HAP-1 (cell line): ENCODE results near the gene IL13.

Experiments used
- DNase-seq, 2 experiments: peaks; one replicate each; pipeline ENCODE4 v3.0.0-alpha.2; 2016 to 2020; ENCODE audit warnings: low spot score in 2 of 2
- H3K27me3 ChIP-seq: fragments of 250-450 bp; sonication (Bioruptor Pico); 2 replicates; pipeline ENCODE4 v1.5.1; 2020; ENCODE audit warnings: low read depth, mild to moderate bottlenecking, moderate library complexity
- H3K36me3 ChIP-seq: fragments of 250-450 bp; sonication (Bioruptor Pico); replicated peaks from 2 replicates; pipeline ENCODE4 v1.5.1; 2020; ENCODE audit warnings: mild to moderate bottlenecking
- H3K4me1 ChIP-seq: fragments of 250-450 bp; sonication (Bioruptor Pico); 2 replicates; pipeline ENCODE4 v1.5.1; 2020; ENCODE audit warnings: mild to moderate bottlenecking
- H3K4me3 ChIP-seq: fragments of 250-450 bp; sonication (Bioruptor Pico); 2 replicates; pipeline ENCODE4 v1.5.1; 2020; ENCODE audit warnings: mild to moderate bottlenecking, moderate library complexity
- H3K9me3 ChIP-seq: fragments of 250-450 bp; sonication (Bioruptor Pico); 2 replicates; pipeline ENCODE4 v1.5.1; 2020; ENCODE audit warnings: mild to moderate bottlenecking, moderate library complexity
- in situ Hi-C: fragments of 300-500 bp; cut with MboI; formaldehyde crosslinking; loops from 3 replicates; pipeline ENCODE4 v1.14.3; 2020; ENCODE audit warnings: low sequenced_read_pairs, inconsistent platforms, mixed read lengths

IL13 gene

GRCh38 chr5:132641841-132642240 lies 16.1 kb upstream of the IL13 start:
- no peaks in the 10 kb centered on the region; the same call in 1 of the 2 replicates for H3K9me3 ChIP-seq
- no peaks in the 10 kb centered on the region for H3K27me3 ChIP-seq
- DNase-seq = no peak
- no peak overlapping the region for H3K4me3 ChIP-seq
- peaks cover 40% of the 10 kb centered on the region for H3K36me3 ChIP-seq
- in situ Hi-C loops = no loop called here
- H3K4me1 ChIP-seq = no peaks in the 10 kb centered on the region

DNA sequence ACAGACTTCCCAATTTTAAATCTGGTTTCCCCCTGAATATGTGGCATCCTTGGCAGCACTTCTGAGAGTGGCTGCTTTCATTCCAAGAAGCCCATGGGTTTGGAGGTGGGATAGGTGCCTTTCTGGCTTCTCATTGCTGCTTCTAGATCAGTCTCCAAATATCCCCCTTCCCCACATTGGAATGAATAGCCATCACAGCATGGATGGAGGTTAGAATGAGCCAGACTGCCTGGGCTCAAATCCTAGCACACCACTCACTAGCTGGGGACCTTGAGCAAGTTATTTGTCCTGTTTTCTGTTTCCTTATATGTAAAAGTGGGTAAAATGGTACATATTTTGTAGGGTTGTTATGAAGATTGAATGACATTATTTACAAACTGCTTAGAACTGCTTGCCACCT lies 13.8 kb upstream of the IL13 start:
- in situ Hi-C loops = no loop called here
- H3K36me3 ChIP-seq = peaks cover 26% of the 10 kb centered on the region

DNA sequence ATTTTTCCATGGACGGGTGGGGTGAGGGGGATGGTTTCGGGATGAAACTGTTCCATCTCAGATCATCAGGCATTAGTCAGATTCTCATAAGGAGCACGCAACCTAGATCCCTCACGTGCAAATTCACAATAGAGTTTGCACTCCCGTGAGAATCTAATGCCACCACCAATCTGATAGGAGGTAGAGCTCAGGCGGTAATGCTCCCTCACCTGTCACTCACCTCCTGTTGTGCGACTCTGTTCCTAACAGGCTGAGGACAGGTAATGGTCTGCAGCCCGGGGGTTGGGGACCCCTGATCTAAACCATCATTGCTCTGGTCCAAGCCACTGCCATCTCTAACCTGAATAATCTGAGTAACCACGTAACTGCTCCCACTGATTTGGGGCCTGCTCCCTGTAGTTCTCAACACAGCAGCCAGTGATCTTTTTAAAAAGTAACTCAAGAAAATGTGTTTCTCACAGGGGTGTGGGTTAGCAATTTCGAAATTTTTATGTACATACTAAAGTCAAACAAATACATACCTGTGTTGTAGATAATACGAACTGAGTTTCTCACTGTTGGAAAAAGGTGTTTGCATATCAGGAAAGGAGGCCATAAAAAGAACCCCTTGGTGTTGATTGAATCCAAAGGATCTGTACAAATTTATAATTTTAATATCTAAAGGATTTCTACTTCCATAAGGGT lies 11.2 kb upstream of the IL13 start:
- no peaks in the 10 kb centered on the region for H3K4me1 ChIP-seq
- H3K4me3 ChIP-seq = no peak overlapping the region
- H3K27me3 ChIP-seq = no peaks in the 10 kb centered on the region
- in situ Hi-C loops = no loop called here
- H3K9me3 ChIP-seq = peaks cover 3% of the 10 kb centered on the region; the same call in 1 of the 2 replicates
- no peak for DNase-seq
- peaks cover 6% of the 10 kb centered on the region for H3K36me3 ChIP-seq

More for the DNA sequence above, 13.8 kb upstream of the IL13 start:
- Histone ChIP-seq H3K4me1 (no peaks in the 10 kb centered on the region), H3K27me3 (no peaks in the 10 kb centered on the region), H3K4me3 (no peak overlapping the region), H3K9me3 (peaks cover 3% of the 10 kb centered on the region; the same call in 1 of the 2 replicates)
- no peak for DNase-seq

GRCh38 chr5:132647473-132647872 lies 10.5 kb upstream of the IL13 start:
- Histone ChIP-seq H3K9me3 (peaks cover 3% of the 10 kb centered on the region; the same call in 1 of the 2 replicates), H3K36me3 (peaks cover 6% of the 10 kb centered on the region; the same call in 1 of the 2 replicates), H3K4me3 (no peak overlapping the region), H3K27me3 (no peaks in the 10 kb centered on the region), H3K4me1 (no peaks in the 10 kb centered on the region)
- no peak for DNase-seq
- in situ Hi-C loops = no loop called here

DNA sequence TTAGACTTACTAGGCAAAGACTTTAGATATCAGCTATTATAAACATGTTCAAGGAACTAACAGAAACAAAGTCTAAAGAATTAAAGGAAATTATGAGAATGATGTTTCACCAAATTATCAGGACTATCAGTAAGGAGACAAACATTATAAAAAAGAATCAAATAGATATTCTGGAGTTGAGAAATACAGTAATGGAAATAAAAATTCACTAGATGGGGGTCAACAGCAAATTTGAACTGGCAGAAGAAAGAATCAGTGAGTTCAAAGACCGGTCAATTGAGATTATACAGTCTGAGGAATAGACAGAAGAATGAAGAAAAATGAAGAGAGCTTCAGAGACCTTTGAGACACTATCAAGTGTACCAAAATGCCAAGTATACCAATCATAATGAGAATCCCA lies 9.6 kb upstream of the IL13 start:
- Histone ChIP-seq H3K4me1 (no peaks in the 10 kb centered on the region), H3K27me3 (no peaks in the 10 kb centered on the region), H3K9me3 (peaks cover 3% of the 10 kb centered on the region; the same call in 1 of the 2 replicates), H3K36me3 (no peaks in the 10 kb centered on the region), H3K4me3 (no peak overlapping the region)
- in situ Hi-C loops = no loop called here
- no peak for DNase-seq

GRCh38 chr5:132651838-132652469 lies 6.0 kb upstream of the IL13 start:
- H3K4me1 ChIP-seq = no peaks in the 10 kb centered on the region
- H3K9me3 ChIP-seq = peaks cover 3% of the 10 kb centered on the region; the same call in 1 of the 2 replicates
- H3K4me3 ChIP-seq = no peak overlapping the region
- no peak for DNase-seq
- in situ Hi-C loops = no loop called here
- no peaks in the 10 kb centered on the region for H3K27me3 ChIP-seq
- H3K36me3 ChIP-seq = no peaks in the 10 kb centered on the region

DNA sequence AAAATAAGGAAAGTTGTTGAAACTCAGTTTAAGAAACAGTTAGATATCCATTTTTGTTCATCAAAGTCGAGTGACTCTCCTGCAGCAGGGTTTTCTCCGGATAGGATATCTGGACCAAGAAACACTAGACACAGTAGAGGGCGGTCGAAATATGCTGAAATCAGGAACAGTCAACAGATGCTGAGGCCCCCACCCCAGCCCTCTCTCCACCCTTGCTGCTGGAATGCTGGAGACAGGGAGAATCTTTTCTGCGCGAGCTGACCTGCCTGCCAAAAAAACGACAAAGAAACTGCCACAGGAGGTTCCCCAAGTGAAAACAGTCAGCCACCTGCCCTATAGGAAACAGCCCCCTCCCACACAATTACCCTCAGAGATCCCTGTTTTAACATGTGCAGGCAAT lies 4.3 kb upstream of the IL13 start:
- in situ Hi-C loops = no loop called here
- Histone ChIP-seq H3K9me3 (no peaks in the 10 kb centered on the region; the same call in 1 of the 2 replicates), H3K4me1 (no peaks in the 10 kb centered on the region), H3K36me3 (no peaks in the 10 kb centered on the region), H3K4me3 (no peak overlapping the region), H3K27me3 (no peaks in the 10 kb centered on the region)
- DNase-seq = no peak

DNA sequence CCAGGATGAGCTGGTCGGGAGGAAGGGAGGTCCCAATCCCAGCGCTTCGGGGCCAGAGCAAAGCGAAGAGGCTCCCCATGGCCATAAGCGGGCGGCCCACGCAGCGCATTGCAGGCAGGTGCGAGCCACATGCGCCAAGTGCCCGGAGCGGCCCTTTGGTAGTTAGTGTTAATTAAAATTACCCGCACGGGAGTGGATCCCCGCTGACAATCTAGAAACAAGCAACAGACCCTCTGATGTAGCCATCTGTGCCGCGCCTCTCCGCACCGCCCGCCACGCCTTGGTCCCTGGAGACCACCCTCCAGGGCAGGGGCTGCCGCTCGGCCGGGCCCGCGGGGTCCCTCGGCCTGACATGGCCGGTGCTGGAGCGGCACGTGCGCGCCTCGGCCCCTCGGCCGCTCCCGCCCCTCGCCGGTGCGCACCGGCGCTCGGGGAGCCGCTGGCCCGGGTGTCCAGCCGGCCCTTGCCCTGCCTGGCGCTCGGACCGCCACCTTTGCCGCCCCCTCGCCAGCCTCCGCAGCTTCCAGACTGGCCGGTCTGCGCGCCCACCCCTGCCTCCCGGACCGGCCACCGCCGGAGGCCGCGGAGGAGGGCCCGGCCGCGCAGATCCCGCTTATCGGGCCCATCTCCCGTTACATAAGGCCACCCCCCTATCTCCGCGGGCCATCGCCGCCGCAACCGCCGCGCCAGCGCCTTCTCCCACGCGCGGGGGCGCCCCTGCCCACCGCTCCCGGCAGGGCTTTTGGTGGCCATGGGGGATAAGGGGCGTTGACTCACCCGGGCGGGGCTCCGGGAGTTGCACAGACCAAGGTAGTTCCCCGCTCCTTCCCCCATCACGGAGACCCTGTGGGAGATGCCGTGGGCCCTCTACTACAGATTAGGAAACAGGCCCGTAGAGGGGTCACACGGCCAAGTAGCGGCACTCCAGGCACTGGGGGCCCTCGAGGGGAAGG lies 1.9 kb upstream of the IL13 start:
- Histone ChIP-seq H3K4me3 (no peak overlapping the region), H3K4me1 (no peaks in the 10 kb centered on the region), H3K27me3 (no peaks in the 10 kb centered on the region), H3K9me3 (no peaks in the 10 kb centered on the region), H3K36me3 (no peaks in the 10 kb centered on the region)
- DNase-seq = no peak
- in situ Hi-C loops = no loop called here

DNA sequence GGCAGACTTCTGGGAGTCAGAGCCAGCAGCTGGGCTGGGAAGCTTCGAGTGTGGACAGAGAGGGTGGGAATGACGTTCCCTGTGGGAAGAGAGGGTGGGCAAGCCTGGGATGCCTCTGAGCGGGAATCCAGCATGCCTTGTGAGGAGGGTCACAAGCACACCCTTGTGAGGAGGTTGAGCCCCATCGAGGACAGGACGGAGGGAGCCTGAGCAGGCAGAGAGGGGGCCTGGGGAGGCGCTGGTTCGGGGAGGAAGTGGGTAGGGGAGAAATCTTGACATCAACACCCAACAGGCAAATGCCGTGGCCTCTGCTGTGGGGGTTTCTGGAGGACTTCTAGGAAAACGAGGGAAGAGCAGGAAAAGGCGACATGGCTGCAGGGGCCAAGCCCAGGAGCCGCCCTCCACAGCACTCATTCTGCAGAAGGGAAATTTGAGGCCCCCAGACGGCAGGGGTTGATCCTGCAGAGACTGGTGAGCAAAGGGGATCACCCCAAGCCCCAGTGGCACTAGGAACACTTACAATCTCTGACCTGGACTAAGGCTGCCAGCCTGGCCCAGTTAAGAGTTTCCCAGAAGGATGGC lies 1.1 kb upstream of the IL13 start:
- no peaks in the 10 kb centered on the region for H3K36me3 ChIP-seq
- in situ Hi-C loops = no loop called here
- H3K9me3 ChIP-seq = no peaks in the 10 kb centered on the region
- no peaks in the 10 kb centered on the region for H3K4me1 ChIP-seq
- H3K27me3 ChIP-seq = no peaks in the 10 kb centered on the region
- no peak overlapping the region for H3K4me3 ChIP-seq
- DNase-seq = no peak

DNA sequence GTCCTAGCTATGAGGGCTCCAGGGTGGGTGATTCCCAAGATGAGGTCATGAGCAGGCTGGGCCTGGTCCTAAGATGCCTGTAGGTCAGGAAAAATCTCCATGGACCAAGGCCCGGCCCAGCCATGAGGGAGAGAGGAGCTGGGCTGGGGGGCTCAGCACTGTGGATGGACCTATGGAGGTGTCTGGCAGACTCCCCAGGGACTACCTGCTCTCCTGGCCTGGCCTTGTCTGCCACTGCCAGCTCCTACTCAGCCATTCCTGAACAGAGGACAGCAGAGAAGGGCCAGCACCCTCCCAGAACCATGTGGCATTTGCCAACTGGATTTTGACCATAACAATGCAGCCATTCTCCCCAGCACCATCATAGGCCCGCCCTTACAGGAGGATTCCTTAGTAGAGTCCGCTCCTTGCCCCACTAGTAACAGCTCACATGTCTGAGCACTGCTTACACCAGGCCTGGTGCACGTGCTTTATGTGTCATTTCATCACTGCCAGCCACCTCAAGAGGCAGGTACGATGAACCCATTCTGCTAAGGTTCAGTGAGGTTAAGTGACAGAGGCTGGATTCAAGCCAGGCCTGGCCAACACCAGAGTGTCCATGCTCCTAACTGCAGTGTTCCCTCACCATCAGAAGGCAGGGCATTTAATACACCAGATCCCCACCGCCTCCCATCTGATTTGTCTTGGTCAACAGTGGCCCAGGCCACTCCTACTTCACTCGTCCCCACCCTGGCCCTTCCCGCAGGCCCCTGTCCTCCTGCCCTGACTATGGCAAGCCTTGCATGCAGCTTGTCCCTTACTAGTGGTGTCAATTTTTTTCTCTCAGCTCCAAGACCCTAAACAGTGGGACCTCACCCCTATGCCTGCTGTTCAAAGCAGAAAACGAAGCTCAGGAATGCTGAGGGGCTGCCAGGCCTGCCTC lies 669 bp downstream of the IL13 start:
- H3K36me3 ChIP-seq = no peaks in the 10 kb centered on the region
- H3K4me1 ChIP-seq = no peaks in the 10 kb centered on the region; the same call in 1 of the 2 replicates
- H3K9me3 ChIP-seq = no peaks in the 10 kb centered on the region
- H3K27me3 ChIP-seq = no peaks in the 10 kb centered on the region
- DNase-seq = no peak
- in situ Hi-C loops = no loop called here
- no peak overlapping the region for H3K4me3 ChIP-seq

GRCh38 chr5:132659598-132660493 lies 1.9 kb downstream of the IL13 start:
- no peaks in the 10 kb centered on the region; the same call in 1 of the 2 replicates for H3K4me1 ChIP-seq
- in situ Hi-C loops = no loop called here
- no peak overlapping the region for H3K4me3 ChIP-seq
- no peaks in the 10 kb centered on the region for H3K27me3 ChIP-seq
- no peaks in the 10 kb centered on the region for H3K9me3 ChIP-seq
- H3K36me3 ChIP-seq = no peaks in the 10 kb centered on the region
- no peak for DNase-seq
